CD4-positive, alpha-beta T cell treated with Interleukin-10 for 1 hour (primary cell): ENCODE data around the gene SYT6.

ENCODE experiments used
- DNase-seq: peaks from one replicate; pipeline ENCODE4 v3.0.0-alpha.2; 2020

The SYT6 gene

GRCh38 chr1:114117654-114118053 lies 36.0 kb downstream of the SYT6 start:
- DNase-seq = no peak

DNA sequence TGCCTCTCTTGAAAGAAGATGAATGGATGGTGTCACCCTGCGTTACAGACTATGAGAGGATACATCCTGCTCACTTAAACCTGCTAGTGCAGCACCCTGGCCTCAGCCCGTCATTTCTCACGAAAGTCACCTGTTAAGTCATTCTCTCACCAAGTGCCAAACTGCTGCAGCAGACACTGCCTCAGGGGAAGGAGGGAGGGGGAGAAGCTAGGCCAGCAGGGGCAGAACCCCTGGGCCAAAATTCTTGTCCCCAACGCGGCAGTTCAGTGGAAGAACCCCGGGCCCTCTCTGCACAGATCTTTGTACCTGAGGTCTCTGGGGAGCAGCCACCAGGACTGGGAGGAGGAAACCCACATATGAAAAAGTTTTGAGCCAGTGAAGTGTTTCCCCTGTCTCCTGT lies 37.6 kb downstream of the SYT6 start:
- DNase-seq = no peak

DNA sequence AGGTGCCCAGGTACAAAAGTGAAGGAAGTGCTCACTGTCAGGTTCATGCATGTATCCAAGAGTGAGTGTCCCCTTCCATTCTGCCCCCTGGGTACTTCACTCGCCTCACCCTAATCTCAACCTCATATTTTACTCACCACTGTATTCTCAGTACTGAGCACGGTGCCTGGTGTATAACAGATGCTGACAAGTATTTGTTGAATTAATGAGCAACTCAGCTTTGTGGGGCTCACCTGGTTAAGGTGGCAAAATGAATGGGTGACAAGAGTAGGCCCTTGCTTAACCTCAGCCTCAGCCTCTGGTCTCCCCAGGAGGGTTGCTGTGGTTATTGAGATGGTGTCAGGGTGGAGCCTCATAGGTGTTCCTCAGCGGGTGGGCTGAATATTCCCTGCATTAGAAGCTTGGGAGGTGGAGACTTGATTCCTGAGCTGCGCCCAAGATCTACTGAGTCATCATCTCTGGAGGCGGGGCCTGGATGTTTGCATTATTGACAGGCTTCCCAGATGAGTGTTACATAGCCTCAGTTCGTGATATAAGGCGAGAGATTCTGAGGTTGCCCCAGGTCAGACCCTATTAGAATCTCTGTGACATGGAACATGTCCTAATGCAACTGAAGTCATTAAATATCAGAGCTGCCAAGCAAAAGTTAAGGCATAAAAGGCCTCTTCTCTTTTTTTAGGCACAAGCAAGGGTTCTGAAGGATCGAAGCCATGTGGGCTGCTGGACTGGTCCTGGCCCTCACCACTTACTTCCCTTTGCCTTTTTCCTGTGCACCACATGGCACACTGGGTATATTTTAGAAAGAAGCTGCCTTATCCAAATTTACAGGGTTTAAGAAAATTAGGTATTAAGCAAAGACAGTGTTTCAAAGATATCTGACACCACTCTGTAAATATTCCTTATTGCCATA lies 39.2 kb downstream of the SYT6 start:
- DNase-seq = no peak

- DNase-seq = no peak
Measured at GRCh38 chr1:114113411-114114184, 40.1 kb downstream of the SYT6 start.

DNA sequence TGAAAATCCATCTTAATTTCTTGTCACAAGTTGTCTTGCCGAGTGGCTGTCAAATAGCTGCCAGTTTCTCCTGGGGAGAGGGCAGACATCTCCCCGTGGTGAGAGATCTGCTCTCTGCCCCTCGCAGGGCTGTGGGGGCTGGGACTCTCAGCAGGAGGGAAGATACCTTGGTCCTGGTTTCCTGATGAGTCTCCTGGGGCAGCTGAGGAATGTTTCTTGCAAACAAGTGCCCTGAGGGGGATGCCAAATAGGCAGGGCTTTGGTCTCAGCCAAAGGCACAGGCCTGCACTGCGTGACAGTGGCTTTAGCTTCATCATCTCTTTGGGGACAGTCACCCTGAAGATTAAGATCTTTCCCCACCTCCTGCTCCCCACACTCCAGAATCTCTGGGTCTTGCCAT lies 40.9 kb downstream of the SYT6 start:
- DNase-seq = no peak

GRCh38 chr1:114111731-114112641 lies 41.7 kb downstream of the SYT6 start:
- no peak for DNase-seq

GRCh38 chr1:114109981-114110380 lies 43.7 kb downstream of the SYT6 start:
- no peak for DNase-seq

DNA sequence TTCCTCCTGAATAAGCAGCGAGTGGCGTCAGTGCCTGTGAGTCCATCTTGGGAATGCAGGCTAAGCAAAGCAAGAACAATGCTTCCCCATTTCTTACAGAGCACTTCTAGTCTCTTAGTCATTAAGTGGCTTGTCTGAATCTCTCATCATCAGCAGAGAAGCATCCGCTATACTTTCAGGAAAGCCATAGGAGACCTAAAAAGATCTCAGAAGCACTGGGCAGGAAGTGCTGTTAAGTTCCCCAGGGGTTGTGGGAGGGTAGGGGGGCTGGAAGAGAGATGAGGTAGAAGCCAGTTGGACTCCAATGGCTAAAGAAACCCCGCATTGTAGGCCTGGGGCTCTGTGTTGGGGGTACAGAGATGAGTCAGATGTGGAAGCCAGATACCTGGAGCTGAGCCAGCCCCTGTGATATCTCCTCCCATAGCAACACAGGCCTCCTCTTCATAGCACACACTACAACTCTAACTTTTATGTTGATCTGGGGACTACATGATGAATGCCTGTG lies 44.9 kb downstream of the SYT6 start:
- no peak for DNase-seq

- no peak for DNase-seq
Measured at GRCh38 chr1:114107474-114108435, 45.9 kb downstream of the SYT6 start.

DNA sequence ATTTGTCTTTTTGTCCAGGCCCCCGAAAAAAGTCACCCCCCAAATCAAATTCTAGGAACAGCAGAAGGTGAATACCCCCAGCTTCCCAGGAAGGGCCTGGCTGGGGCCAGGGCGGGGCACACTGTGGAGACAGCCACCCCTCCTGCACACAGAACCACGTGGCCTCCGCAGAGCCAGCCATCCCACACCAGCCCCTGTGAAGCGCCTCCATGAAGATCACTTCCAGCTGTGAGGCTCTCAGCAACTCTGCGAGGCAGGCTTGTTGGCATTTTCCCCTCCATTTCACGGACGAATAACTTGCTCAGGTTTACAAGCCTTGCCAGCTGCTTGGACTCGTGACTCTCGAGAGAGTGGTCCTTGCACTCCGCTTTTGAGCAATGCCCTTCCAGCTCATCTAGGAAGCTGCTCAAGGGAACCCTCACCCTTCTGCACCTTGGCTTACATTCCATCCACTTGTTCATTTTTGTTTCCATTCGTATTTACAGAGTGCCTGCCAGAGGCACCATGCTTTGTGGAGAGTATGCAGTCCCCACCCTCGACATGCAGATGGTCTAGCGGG lies 48.2 kb downstream of the SYT6 start:
- DNase-seq = no peak

DNA sequence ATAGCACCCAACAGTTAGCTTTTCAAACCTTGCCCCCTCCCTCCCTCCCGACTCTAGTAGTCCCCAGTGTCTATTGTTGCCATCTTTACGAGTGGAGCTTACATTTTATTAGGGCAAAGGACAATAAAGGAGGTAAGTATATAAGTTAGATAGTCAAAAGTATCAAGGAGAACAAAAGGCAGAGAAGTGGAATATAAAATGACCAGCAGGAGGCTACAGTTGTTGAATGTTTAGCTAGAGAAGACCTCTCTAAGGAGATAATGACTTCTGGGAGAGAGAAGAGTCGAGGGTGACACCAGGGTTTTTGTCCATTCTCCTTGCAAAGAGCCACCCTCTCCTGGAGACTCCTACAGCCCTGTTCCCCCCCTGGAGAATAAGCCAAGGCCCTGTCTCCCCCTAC lies 48.7 kb downstream of the SYT6 start:
- DNase-seq = no peak

DNA sequence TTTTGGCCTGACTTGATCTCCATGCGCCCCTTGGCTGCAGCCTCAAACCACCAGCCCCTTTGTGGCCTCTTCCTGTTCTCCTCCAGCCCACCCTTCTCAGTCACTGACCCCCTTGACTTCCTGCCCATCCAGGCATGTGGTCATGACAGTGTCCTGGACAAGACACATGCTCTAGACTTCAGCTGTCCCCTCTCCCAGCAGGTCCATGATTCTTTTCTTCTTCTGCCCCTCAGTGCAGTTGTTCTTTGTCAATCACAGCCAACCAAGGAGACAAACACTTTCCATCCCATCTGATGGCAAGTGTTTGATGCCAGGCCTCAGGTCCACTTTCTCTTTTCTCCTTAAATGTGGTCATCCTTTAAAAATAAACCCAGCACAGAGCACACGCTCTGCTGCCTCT lies 49.7 kb downstream of the SYT6 start:
- no peak for DNase-seq

GRCh38 chr1:114102136-114102535 lies 51.5 kb downstream of the SYT6 start:
- no peak for DNase-seq

- no peak for DNase-seq
Measured at GRCh38 chr1:114100148-114100547, 53.5 kb downstream of the SYT6 start.

DNA sequence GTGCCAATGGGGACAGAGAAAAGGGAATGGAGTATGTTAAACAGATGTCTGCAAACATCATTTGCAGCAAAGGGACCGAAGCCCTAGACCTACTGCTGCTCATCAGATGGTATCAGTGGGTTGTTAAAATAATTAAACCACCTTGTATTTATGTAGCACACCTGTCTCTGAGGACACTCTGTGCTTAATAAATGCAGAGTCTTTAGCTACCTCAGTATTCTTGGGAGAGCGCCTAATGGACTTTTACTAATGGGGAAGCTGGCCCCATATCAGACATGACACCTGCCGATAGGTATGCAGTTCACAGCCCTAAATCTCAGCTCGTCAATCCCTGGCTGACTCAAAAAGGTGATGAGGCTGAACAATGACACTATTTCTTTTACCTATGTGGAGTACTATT lies 54.4 kb downstream of the SYT6 start:
- DNase-seq = no peak

- DNase-seq = no peak
Measured at GRCh38 chr1:114097109-114097508, 56.6 kb downstream of the SYT6 start.

DNA sequence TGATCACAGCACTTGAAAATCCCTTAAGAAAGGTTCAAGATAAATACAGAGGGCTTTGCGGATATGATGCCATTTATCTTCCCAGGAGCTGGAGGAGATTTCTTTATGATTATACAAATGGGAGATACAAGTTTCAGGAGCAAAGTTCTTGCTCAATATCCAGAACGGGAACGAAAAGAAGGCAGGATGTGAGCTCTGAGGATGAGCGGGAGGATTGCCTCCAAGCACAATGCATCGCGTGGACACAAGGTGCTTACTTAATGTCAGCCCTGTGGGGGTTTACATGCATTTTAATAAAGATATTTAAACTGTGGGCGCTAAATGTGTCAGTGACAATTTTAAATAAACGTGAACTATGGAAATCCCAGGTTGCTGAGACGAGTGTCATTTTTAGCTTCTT lies 59.0 kb downstream of the SYT6 start:
- DNase-seq = no peak

- no peak for DNase-seq
Measured at GRCh38 chr1:114094363-114094634, 59.4 kb downstream of the SYT6 start.

GRCh38 chr1:114093624-114094362 lies 59.9 kb downstream of the SYT6 start:
- DNase-seq = no peak

DNA sequence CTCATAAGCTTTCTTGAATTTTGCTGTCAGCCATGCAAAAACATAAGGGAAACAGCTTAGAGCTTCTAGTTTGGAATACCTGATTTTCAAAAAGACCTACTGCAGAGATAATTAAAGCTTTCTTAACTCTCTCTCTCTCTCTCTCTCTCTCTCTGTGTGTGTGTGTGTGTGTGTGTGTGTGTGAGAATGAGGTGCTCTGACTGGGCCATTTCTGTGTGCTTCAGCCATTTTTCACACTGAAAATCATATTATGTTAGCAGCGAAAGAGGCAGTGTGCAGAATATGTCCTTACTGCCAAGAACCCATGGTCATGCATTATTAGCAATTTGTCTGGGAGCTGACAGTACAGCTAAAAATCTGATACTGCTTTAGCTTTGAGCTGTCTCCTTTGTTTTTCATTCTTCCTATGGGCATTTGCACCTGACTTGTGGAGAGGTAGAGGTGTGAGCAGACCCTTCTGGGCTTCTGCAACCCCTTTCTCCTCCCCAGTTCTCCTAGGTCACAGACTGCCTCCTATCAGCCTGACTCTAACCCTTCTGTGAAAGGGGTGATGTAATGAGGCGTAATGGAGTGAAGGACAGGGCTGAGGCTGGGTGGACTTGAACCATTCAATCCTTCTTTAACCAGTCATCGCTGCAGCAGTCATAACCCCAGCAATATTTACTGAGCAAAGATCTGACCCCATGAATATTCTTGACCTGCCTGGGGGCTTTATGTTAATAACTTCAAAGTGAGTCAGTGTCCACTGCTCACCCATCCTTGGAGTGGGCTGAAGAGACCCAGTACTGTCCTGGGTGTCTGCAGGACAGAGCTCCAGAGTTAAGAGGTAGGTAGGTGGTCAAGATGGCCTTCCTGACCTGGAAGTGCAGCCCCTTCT lies 61.2 kb downstream of the SYT6 start:
- no peak for DNase-seq
